NB4 (cell line): Measurements from ENCODE around the gene IFT122.

Source experiments
- DNase-seq: peaks from one replicate; pipeline ENCODE4 v3.0.0; 2010; ENCODE audit warnings: low read depth
- H3K4me3 ChIP-seq: one replicate; pipeline ENCODE4 v1.5.1; 2011; ENCODE audit warnings: mild to moderate bottlenecking, low read depth, low read length, moderate library complexity
- CTCF ChIP-seq: IDR thresholded peaks from one replicate; pipeline ENCODE4 v1.5.1; 2012; ENCODE audit warnings: low read depth, low read length
- MAX ChIP-seq: IDR thresholded peaks from 2 replicates; pipeline ENCODE4 v1.6.1; 2011; ENCODE audit warnings: low read depth, low read length
- MYC ChIP-seq: IDR thresholded peaks from 2 replicates; pipeline ENCODE4 v1.6.1; 2011; ENCODE audit warnings: low read depth, low read length
- POLR2A ChIP-seq: IDR thresholded peaks from 2 replicates; pipeline ENCODE4 v1.6.1; 2011; ENCODE audit warnings: mild to moderate bottlenecking; ENCODE audit not compliant: insufficient read length; ENCODE audit errors: extremely low read depth

Gene IFT122

DNA sequence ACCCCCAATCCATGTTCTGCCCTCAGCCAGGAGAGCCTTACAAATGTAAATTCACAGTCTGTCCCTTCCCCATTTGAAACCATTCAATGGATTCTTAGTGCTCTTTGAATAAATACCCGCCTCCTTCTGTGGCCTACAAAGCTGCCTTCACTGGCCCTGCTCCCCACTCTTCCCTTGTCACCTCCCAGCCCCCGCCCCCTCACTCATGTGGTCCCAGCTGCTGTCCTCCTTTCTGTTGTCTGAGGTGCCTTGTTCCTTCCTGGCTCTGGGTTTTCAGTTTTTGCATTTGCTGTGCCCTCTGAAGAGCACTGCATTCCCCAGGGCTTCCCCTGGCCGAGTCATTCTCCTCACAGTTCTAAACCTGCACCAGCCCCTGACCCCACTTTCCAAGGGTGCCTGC lies 14.8 kb upstream of the IFT122 start:
- peak; percentile 49 for DNase-seq
- no peak overlapping the region for H3K4me3 ChIP-seq
- TF ChIP-seq CTCF (no peak), MAX (no peak), POLR2A (no peak), MYC (no peak)

- TF ChIP-seq MAX (no peak), CTCF (no peak), MYC (no peak), POLR2A (no peak)
- no peak overlapping the region for H3K4me3 ChIP-seq
- no peak for DNase-seq
Measured at GRCh38 chr3:129425619-129426018, 14.4 kb upstream of the IFT122 start.

DNA sequence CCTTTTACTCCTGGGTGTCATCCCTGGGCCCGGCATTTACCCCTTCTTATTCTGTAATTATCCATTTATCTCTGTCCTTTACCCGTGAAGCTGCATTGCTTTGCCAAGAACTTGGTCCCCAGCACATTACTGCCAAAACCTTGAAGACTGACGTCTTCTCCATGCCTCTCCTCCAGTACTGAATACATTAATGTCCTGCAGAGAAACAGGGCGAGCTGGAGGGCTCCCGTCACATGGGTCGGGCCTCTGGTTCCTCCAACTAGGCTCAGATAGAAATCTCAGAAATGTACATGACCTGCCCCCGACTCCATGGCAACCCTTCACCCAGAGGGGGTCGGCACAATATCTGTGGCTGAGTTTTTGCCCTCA lies 12.0 kb upstream of the IFT122 start:
- TF ChIP-seq MYC (no peak), CTCF (no peak), POLR2A (no peak), MAX (no peak)
- DNase-seq, result no peak
- H3K4me3 ChIP-seq, result no peak overlapping the region

DNA sequence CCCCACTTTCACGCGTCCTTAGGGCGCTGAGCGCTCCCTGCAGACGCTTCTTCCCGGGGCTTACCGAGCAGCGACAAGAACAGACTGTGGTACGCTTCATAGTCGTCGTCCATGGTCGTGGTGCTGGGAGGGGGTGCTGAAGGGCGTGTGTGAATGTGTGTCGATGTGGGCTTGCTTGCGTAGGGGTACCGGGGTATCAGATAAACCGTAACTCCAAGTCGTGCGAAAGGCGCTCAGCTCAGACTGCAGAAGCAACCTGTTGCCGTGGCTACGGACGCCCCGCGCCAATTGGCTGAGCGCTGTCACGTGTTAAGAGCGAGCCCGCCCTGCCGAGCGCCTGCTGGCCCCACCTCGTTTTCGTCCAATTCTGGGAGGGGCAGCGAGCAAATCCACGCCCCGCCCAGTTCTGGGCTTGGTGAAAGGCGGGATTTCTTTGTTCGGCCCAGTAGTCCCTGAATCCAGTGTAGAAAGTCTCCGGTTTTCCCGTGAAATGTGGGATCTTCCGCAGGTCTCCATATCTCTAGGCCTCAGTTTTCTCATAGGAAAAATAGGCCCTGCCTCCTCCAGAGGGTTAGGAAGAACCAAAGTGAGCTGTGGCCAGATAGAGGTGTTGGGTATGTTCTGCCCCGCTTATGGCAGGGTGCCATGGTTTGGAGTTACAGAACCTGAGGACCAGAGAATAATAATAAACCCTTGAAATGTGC lies 11.5 kb upstream of the IFT122 start, which contains the start of gene EFCAB12:
Gene EFCAB12 (minus strand): TSS at position 261 of the 704 bp plus-strand sequence. CDS start 148 bp downstream, at position 113.
- H3K4me3 ChIP-seq, result no peak within 1 kb of the TSS
- DNase-seq, result no peak
- TF ChIP-seq MAX (no peak), MYC (no peak), POLR2A (no peak), CTCF (no peak)

DNA sequence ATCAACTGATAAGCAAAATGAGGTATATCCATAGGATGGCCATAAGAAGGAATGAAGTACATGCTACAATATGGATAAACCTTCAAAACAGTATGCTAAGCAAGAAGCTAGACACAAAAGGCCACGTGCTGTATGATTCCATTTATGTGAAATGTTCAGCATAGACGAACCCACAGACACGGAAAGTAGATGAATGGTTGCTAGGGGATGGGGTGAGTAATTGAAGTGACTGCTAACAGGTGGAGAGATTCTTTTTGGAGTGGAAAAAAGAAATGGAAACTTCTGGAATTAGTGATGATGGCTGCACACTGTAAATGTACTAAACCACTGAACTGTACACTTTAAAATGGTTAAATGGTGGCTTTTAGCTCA lies 11.0 kb upstream of the IFT122 start:
- H3K4me3 ChIP-seq, result no peak overlapping the region
- no peak for TF ChIP-seq MAX
- no peak for TF ChIP-seq MYC
- TF ChIP-seq CTCF, result no peak
- no peak for TF ChIP-seq POLR2A
- no peak for DNase-seq

GRCh38 chr3:129429602-129430001 lies 10.4 kb upstream of the IFT122 start:
- DNase-seq, result no peak
- TF ChIP-seq MYC (no peak), MAX (no peak), CTCF (no peak), POLR2A (no peak)
- H3K4me3 ChIP-seq, result no peak overlapping the region
